AG10803 (cell line): ENCODE measurements around the gene TEX2.

Source experiments
- DNase-seq: peaks from one replicate; pipeline ENCODE4 v3.0.0; 2010; ENCODE audit warnings: low read depth
- H3K4me3 ChIP-seq: 2 replicates; pipeline ENCODE4 v1.5.1; 2011; ENCODE audit warnings: mild to moderate bottlenecking, low read length, control low read depth
- TF ChIP-seq, protein P1 (sequence below): conservative IDR thresholded peaks from 2 replicates; pipeline ENCODE4 v1.5.1; 2011; ENCODE audit warnings: mild to moderate bottlenecking, low read length, control low read depth, inconsistent platforms

TEX2 gene

DNA sequence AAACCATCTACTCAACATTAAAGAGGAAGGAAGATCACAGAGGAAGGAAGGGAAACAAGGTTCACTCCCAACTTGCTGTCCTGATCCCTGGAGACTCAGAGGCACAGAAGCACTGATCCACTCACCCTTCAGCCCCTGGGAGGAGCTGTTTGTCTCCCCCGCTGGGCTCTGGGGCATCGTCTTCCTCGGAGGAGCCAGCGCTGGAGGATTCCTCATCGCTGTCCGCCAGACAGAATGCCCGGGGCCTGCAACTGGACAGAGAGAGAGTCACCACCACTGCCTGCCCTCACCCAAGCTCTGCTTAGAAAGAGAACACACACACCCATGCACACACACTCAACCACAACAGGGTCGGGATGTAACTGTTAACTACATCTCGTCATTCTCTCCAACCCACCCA, 108.3 kb downstream of the TEX2 start:
- DNase-seq, result no peak
- H3K4me3 ChIP-seq, result no peak overlapping the region
- TF ChIP-seq, protein P1, sequence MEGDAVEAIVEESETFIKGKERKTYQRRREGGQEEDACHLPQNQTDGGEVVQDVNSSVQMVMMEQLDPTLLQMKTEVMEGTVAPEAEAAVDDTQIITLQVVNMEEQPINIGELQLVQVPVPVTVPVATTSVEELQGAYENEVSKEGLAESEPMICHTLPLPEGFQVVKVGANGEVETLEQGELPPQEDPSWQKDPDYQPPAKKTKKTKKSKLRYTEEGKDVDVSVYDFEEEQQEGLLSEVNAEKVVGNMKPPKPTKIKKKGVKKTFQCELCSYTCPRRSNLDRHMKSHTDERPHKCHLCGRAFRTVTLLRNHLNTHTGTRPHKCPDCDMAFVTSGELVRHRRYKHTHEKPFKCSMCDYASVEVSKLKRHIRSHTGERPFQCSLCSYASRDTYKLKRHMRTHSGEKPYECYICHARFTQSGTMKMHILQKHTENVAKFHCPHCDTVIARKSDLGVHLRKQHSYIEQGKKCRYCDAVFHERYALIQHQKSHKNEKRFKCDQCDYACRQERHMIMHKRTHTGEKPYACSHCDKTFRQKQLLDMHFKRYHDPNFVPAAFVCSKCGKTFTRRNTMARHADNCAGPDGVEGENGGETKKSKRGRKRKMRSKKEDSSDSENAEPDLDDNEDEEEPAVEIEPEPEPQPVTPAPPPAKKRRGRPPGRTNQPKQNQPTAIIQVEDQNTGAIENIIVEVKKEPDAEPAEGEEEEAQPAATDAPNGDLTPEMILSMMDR, result no peak

DNA sequence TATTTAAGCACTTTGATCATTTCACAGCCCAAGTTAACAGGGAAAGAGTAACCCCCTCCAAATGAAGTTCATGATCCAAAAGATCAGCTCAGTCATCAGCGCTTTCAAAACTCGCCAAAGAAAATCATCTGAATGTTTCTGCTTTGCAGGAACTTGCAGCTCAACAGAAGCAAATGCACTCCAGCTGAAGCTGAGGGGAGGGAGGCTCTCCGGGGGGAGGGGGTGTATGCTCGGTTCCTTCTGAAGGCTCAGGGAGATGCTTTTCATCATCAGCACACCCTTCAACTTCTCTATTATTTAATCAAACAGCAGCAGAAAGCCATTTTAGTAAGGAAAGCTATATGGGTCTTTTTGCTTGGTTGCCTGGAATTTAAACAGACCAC, 108.8 kb downstream of the TEX2 start:
- no peak overlapping the region for H3K4me3 ChIP-seq
- no peak for DNase-seq
- TF ChIP-seq, protein P1, result no peak

DNA sequence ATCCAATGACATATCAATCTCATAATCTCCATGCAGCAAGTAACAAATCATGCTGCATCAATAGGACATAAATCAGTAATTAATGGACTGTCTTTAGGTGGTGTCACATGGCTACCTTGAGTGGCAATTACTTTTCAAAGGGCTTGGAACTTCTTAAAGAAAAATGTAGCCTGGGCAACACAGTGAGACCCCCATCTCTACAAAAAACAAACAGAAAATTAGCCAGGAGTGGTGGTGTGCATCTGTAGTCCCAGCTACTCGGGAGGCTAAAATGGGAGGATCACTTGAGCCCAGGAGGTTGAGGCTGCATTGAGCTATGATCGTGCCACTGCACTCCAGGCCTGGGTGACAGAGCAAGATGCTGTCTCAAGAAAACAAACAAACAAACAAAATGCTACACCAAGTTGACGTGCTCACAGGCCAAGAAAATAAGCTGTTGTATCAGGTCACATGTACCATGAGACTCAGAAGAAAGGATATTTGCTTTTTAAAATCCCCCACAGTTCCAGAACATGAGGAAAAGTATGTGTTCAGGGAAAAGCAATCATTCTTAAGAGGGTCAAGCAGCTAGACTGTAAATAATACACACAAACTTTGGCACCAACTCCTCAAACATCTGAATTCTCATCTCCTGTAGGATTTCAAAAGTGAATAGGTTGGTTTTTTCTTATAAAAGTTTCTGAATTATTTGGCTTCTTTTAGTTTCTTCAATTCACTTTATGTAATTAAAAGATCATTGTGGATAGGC, 109.3 kb downstream of the TEX2 start:
- H3K4me3 ChIP-seq, result no peak overlapping the region
- no peak for DNase-seq
- TF ChIP-seq, protein P1, result no peak

DNA sequence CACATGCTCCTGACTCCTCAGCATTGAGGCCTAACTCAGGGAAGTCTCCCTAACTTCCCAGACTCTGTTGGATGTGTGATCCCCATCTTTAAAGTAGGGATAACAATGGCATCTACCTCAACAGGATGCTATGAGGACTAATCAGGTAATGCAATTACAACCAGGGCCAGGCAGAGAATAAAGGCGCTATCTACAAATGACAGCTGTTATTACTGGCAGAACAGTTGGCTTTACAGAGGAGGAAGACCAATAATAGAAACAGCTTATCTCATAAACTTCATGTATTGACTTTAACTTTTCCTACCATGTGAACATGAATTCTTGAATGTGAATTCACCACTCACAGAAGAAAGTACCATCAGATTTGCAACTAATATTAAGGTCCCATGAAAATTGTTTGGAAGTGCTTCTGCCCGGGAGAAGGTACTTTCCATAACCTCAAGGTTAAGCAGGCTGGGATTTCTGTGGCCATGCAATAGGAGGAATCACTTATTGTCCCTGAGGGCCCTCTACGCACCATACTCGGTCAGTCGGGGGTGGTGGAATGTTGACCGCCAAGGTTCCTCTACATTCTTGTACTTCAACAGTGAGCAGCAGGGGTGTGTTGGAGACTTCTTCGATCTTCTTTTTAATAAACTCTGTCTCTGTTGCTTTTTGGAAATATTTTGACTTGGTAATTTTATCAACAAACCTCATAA, 110.5 kb downstream of the TEX2 start:
- no peak overlapping the region for H3K4me3 ChIP-seq
- no peak for DNase-seq
- TF ChIP-seq, protein P1, result no peak

DNA sequence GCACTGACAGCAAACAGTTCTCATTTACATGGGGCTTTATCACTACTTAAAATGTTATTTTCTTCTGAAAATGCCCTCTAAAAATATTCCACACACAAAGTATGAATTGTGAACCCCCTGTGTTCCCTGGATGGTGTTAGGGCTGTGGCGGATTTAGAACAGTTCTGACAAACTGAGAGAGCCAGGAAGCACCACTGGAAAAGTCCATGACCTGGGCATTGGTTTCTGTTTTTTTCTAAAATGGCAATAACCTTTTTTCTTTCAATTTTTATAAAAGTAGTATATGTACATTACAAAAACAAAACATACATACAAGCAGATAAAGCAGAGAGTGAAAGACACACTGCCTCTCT, 112.1 kb downstream of the TEX2 start:
- no peak overlapping the region for H3K4me3 ChIP-seq
- no peak for DNase-seq
- TF ChIP-seq, protein P1, result no peak

DNA sequence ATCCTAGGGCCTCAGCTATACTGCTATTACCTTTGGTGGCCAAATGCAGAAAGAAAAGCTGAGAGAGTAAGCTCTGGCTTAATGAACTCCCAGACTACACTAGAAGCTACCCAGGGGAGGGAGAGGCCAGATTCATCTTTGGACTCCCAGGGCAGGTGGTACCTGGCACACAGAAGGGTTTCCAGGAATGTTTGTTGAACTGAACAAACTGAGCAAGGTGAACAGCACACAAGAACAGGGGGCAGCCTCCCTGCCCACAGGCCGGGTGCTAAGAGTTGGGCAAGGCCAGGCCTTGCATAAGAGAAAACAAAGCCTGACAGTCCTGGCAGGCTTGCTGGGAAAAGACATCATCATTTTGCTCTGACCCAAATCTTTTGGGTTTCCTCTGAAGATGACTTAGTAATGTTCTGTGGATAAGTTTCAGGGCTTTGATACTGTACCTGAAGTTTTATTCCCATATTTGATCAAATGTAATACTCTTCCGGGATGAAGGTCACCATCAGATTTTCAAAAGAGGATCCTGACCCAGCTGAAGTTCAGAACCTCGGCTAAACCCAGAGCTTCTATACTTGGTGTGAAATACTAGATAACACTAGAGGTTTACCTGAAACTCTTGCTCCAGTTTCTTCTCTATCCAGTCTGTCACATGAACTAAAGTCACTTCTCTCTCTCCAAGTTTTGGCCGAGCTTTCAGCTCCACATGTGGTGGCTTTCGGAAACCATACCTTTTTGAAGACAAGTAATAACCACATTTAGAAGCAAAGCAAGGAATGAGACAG, 112.6 kb downstream of the TEX2 start:
- peak; percentile 35 for DNase-seq
- no peak overlapping the region for H3K4me3 ChIP-seq
- TF ChIP-seq, protein P1, result no peak
